Thoracic aorta (tissue), 2 donors: Measurements from ENCODE around the gene TBC1D5. TPM values are rescaled to one million over a fixed set of nuclear protein-coding genes. Genes with fewer than 3 reads are reported as not detected.

ENCODE experiments used
- ATAC-seq: fragments of 150-250 bp; one replicate; pipeline ENCODE4 v1.8.0; 2017; ENCODE audit warnings: low read depth; ENCODE audit not compliant: insufficient number of reproducible peaks, low FRiP score
- DNase-seq: peaks from one replicate; pipeline ENCODE4 v3.0.0-alpha.2; 2020; ENCODE audit warnings: low spot score
- H3K27ac ChIP-seq, 2 donors: fragments of 200-600 bp; sonication (generic); 1 replicate in 1 of 2; 2 replicates in 1 of 2; pipeline ENCODE4 v1.5.1; 2016; ENCODE audit warnings: mild to moderate bottlenecking in 2 of 2, moderate library complexity in 2 of 2
- H3K27me3 ChIP-seq: fragments of 200-600 bp; sonication (generic); replicated peaks from 2 replicates; pipeline ENCODE4 v1.6.0; 2016; ENCODE audit warnings: mild to moderate bottlenecking; ENCODE audit not compliant: insufficient read depth
- H3K36me3 ChIP-seq: fragments of 200-600 bp; sonication (generic); one replicate; pipeline ENCODE4 v1.5.1; 2016
- H3K4me1 ChIP-seq, 2 donors: fragments of 200-600 bp; sonication (generic); 1 replicate in 1 of 2; 2 replicates in 1 of 2; pipeline versions ENCODE4 v1.5.1 to v1.6.0; 2016; ENCODE audit warnings: low read depth in 2 of 2, mild to moderate bottlenecking in 1 of 2; ENCODE audit not compliant: control insufficient read depth in 1 of 2
- H3K4me3 ChIP-seq: fragments of 200-600 bp; sonication (generic); 2 replicates; pipeline ENCODE4 v1.5.1; 2016; ENCODE audit warnings: mild to moderate bottlenecking
- H3K9me3 ChIP-seq: fragments of 200-600 bp; sonication (generic); 2 replicates; pipeline ENCODE4 v1.5.1; 2016
- CTCF ChIP-seq: fragments of 200-600 bp; sonication (generic); IDR thresholded peaks from one replicate; pipeline ENCODE4 v1.5.1; 2019; ENCODE audit warnings: antibody characterized with exemption
- total RNA-seq, 2 donors: library from RNA; depleted of rRNA; stranded (reverse); fragments of >200 nt; gene quantifications; one replicate each; pipeline versions ENCODE4 v1.1.0 to v1.2.3, GENCODE V29; 2016

Gene TBC1D5
- total RNA-seq, 2 donors from 2014 or later = 80.6 to 103 TPM

GRCh38 chr3:17752876-17753631, 10.6 kb upstream of the TBC1D5 start:
- TF ChIP-seq CTCF = no peak
- no peak for ATAC-seq
- Histone ChIP-seq H3K27ac (no peak overlapping the region), H3K36me3 (no peaks in the 10 kb centered on the region), H3K27me3 (no peaks in the 10 kb centered on the region), H3K4me1 (peaks cover 0 to 5% of the 10 kb centered on the region in 2 donors), H3K4me3 (no peak overlapping the region), H3K9me3 (no peaks in the 10 kb centered on the region)
- DNase-seq = no peak

- no peak for TF ChIP-seq CTCF
- H3K36me3 ChIP-seq = no peaks in the 10 kb centered on the region
Measured at GRCh38 chr3:17752436-17752835, 10.0 kb upstream of the TBC1D5 start.

GRCh38 chr3:17749705-17750293, 7.4 kb upstream of the TBC1D5 start:
- peak overlapping the region; percentile 45 for H3K4me3 ChIP-seq
- ATAC-seq = no peak

More at GRCh38 chr3:17752436-17752835, 10.0 kb upstream of the TBC1D5 start:
- Histone ChIP-seq H3K4me3 (no peak overlapping the region), H3K4me1 (peaks cover 0 to 5% of the 10 kb centered on the region in 2 donors), H3K9me3 (no peaks in the 10 kb centered on the region), H3K27ac (no peak overlapping the region), H3K27me3 (no peaks in the 10 kb centered on the region)
- no peak for DNase-seq
- no peak for ATAC-seq

GRCh38 chr3:17749281-17749680, 6.8 kb upstream of the TBC1D5 start:
- H3K27me3 ChIP-seq = no peaks in the 10 kb centered on the region
- no peaks in the 10 kb centered on the region for H3K9me3 ChIP-seq
- no peak overlapping the region for H3K4me3 ChIP-seq
- DNase-seq = no peak
- ATAC-seq = no peak
- H3K36me3 ChIP-seq = no peaks in the 10 kb centered on the region
- peaks cover 0 to 5% of the 10 kb centered on the region in 2 donors for H3K4me1 ChIP-seq
- H3K27ac ChIP-seq = no peak overlapping the region
- TF ChIP-seq CTCF = no peak

More at GRCh38 chr3:17749705-17750293, 7.4 kb upstream of the TBC1D5 start:
- Histone ChIP-seq H3K27ac (no peak overlapping the region), H3K4me1 (peaks cover 0 to 5% of the 10 kb centered on the region in 2 donors), H3K27me3 (no peaks in the 10 kb centered on the region), H3K9me3 (no peaks in the 10 kb centered on the region), H3K36me3 (no peaks in the 10 kb centered on the region)
- TF ChIP-seq CTCF = no peak
- no peak for DNase-seq

- Histone ChIP-seq H3K4me1 (peaks cover 5% of the 10 kb centered on the region in 2 donors), H3K9me3 (no peaks in the 10 kb centered on the region), H3K27me3 (no peaks in the 10 kb centered on the region), H3K27ac (no peak overlapping the region), H3K36me3 (no peaks in the 10 kb centered on the region), H3K4me3 (no peak overlapping the region)
- TF ChIP-seq CTCF = no peak
- no peak for ATAC-seq
- DNase-seq = no peak
Measured at GRCh38 chr3:17747890-17748247, 5.4 kb upstream of the TBC1D5 start.
